Lower leg skin (tissue), 3 donors: ENCODE results near the gene PLA1A.

Source experiments
- CTCF ChIP-seq, 3 donors: fragments of 450-650 bp; IDR thresholded peaks; one replicate each; pipeline ENCODE4 v1.5.1; 2016; ENCODE audit warnings: antibody characterized with exemption in 3 of 3, mild to moderate bottlenecking in 3 of 3, moderate library complexity in 2 of 3
- POLR2A ChIP-seq, 2 donors: fragments of 450-650 bp; IDR thresholded peaks; one replicate each; pipeline ENCODE4 v1.6.1; 2016 to 2017; ENCODE audit warnings: antibody characterized with exemption in 2 of 2, mild to moderate bottlenecking in 1 of 2, moderate library complexity in 1 of 2

- no peak for TF ChIP-seq CTCF (IDR thresholded peaks at IDR 0.05)
- no peak for TF ChIP-seq POLR2A (IDR thresholded peaks at IDR 0.05)
These were observed 61.3 kb downstream of the PLA1A start for GRCh38 chr3:119658994-119659393.
